Measurements from ENCODE around the gene RNU6-7.

- no peak for TF ChIP-seq GATAD2B (conservative IDR thresholded peaks at IDR 0.05; ENCODE audit: low read depth)
- TF ChIP-seq E4F1 (IDR thresholded peaks at IDR 0.05; ENCODE audit: borderline replicate concordance, partially characterized antibody), result no peak
Measured at GRCh38 chr14:32246751-32247150, 44.9 kb downstream of the RNU6-7 start.

Measured in GM12878 (cell line).